A549 (cell line): ENCODE results near the gene ACVR1C.

Experiments
- KDM1A ChIP-seq: fragments of 200-600 bp; sonication (generic); IDR thresholded peaks from 2 replicates; pipeline ENCODE4 v1.6.1; 2016; ENCODE audit warnings: low read depth, mild to moderate bottlenecking
- RAD21 ChIP-seq, 2 experiments: fragments of >200 bp in 1 of 2; sonication (Bioruptor Twin) in 1 of 2; formaldehyde crosslinking in 1 of 2; IDR thresholded peaks in 1 of 2; conservative IDR thresholded peaks in 1 of 2; 2 replicates in 1 of 2; 3 replicates in 1 of 2; pipeline ENCODE4 v1.6.1; 2012 to 2018; ENCODE audit warnings: inconsistent platforms in 1 of 2
- TF ChIP-seq, protein P1 (sequence below): fragments of 450-650 bp; IDR thresholded peaks from 2 replicates; pipeline ENCODE4 v1.6.1; 2014; ENCODE audit warnings: antibody characterized with exemption
- TF ChIP-seq, protein P2 (sequence below): fragments of >200 bp; sonication (Bioruptor Twin); formaldehyde crosslinking; IDR thresholded peaks from 3 replicates; pipeline ENCODE4 v1.5.1; 2016
- TF ChIP-seq, protein P3 (sequence below): fragments of 150-350 bp; IDR thresholded peaks from 2 replicates; pipeline ENCODE4 v1.6.1; 2014; ENCODE audit warnings: low read depth, mild to moderate bottlenecking, low read length

DNA sequence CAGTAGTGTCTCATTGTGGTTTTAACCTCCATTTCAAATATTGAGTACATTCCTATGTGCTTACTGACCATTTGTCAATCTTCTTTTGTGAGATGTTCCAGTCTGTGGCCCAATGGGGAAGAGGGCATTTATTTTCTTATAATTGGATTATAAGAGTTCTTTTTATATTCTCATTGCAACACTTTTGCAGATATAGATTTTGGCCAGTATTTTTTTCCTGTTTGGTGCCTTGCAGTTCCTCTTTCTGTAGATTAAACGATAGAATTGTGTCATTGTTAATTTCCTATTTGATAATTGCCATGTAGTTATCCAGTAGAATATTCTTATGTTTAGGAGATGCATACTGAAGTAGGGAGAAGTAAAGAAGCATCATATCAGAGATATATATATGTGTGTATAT, 128.3 kb downstream of the ACVR1C start:
- TF ChIP-seq, protein P1, sequence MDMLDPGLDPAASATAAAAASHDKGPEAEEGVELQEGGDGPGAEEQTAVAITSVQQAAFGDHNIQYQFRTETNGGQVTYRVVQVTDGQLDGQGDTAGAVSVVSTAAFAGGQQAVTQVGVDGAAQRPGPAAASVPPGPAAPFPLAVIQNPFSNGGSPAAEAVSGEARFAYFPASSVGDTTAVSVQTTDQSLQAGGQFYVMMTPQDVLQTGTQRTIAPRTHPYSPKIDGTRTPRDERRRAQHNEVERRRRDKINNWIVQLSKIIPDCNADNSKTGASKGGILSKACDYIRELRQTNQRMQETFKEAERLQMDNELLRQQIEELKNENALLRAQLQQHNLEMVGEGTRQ: no peak
- TF ChIP-seq KDM1A (no peak), RAD21 (conservative IDR thresholded peaks at IDR 0.05 in 1 of 2, IDR thresholded peaks at IDR 0.05 in 1 of 2) (no peak)
- TF ChIP-seq, protein P2, sequence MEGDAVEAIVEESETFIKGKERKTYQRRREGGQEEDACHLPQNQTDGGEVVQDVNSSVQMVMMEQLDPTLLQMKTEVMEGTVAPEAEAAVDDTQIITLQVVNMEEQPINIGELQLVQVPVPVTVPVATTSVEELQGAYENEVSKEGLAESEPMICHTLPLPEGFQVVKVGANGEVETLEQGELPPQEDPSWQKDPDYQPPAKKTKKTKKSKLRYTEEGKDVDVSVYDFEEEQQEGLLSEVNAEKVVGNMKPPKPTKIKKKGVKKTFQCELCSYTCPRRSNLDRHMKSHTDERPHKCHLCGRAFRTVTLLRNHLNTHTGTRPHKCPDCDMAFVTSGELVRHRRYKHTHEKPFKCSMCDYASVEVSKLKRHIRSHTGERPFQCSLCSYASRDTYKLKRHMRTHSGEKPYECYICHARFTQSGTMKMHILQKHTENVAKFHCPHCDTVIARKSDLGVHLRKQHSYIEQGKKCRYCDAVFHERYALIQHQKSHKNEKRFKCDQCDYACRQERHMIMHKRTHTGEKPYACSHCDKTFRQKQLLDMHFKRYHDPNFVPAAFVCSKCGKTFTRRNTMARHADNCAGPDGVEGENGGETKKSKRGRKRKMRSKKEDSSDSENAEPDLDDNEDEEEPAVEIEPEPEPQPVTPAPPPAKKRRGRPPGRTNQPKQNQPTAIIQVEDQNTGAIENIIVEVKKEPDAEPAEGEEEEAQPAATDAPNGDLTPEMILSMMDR: no peak
- TF ChIP-seq, protein P3, sequence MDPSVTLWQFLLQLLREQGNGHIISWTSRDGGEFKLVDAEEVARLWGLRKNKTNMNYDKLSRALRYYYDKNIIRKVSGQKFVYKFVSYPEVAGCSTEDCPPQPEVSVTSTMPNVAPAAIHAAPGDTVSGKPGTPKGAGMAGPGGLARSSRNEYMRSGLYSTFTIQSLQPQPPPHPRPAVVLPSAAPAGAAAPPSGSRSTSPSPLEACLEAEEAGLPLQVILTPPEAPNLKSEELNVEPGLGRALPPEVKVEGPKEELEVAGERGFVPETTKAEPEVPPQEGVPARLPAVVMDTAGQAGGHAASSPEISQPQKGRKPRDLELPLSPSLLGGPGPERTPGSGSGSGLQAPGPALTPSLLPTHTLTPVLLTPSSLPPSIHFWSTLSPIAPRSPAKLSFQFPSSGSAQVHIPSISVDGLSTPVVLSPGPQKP: no peak
